Uterine smooth muscle cell (primary cell): Measurements from ENCODE around the gene MAPK8IP2. TPM values are rescaled to one million over a fixed set of nuclear protein-coding genes. Genes with fewer than 3 reads are reported as not detected.

Experiments
- total RNA-seq: library from RNA; depleted of rRNA; stranded (reverse); fragments of >200 nt; gene quantifications from 2 replicates; pipeline ENCODE4 v1.2.3, GENCODE V29; 2014

Gene MAPK8IP2
- 0.33 and 0.37 TPM in 2 replicates for total RNA-seq

GRCh38 chr22:50600538-50600937 lies at the start of gene MAPK8IP2:
MAPK8IP2 (plus strand) TSS chr22:50600793; CDS start chr22:50600819, 26 bp downstream.

GRCh38 chr22:50562523-50563412 lies 37.8 kb upstream of the MAPK8IP2 start, which contains the start of gene SYCE3:
SYCE3 (minus strand) TSS chr22:50562919; CDS start chr22:50556405, 6,514 bp downstream.

GRCh38 chr22:50577987-50578775 lies 22.4 kb upstream of the MAPK8IP2 start, which contains the start of gene CPT1B:
CPT1B (minus strand) TSS chr22:50578427; CDS start chr22:50577915, 512 bp downstream.

GRCh38 chr22:50582493-50583293 lies 17.9 kb upstream of the MAPK8IP2 start, which contains the start of gene CHKB:
CHKB (minus strand) TSS chr22:50582849; CDS start chr22:50582781, 68 bp downstream.

GRCh38 chr22:50627642-50628542 lies 27.3 kb downstream of the MAPK8IP2 start, which contains the start of gene ARSA:
ARSA (minus strand) TSS chr22:50628152; CDS start chr22:50627779, 373 bp downstream.

Other genes starting within 250 kb of the MAPK8IP2 start
- 83.4 and 118 TPM in 2 replicates for gene SBF1, start 125.8 kb upstream of the MAPK8IP2 start, total RNA-seq
- gene ADM2, start 119.2 kb upstream of the MAPK8IP2 start, total RNA-seq: 1.8 and 7.0 TPM in 2 replicates
- gene MIOX, start 113.9 kb upstream of the MAPK8IP2 start, total RNA-seq: not detected in 2 replicates
- gene LMF2, start 93.1 kb upstream of the MAPK8IP2 start, total RNA-seq: 48.0 and 51.4 TPM in 2 replicates
- 36.0 and 79.0 TPM in 2 replicates for gene NCAPH2, start 92.6 kb upstream of the MAPK8IP2 start, total RNA-seq
- 2.7 and 4.5 TPM in 2 replicates for gene SCO2, start 75.2 kb upstream of the MAPK8IP2 start, total RNA-seq
- 5.1 and 12.5 TPM in 2 replicates for gene TYMP, start 70.8 kb upstream of the MAPK8IP2 start, total RNA-seq
- gene KLHDC7B, start 54.9 kb upstream of the MAPK8IP2 start, total RNA-seq: 0.11 and 0.62 TPM in 2 replicates
- gene SYCE3, start 37.9 kb upstream of the MAPK8IP2 start, total RNA-seq: not detected in 2 replicates
- gene CPT1B, start 22.4 kb upstream of the MAPK8IP2 start, total RNA-seq: 0.44 and 1.7 TPM in 2 replicates
- gene CHKB, start 17.9 kb upstream of the MAPK8IP2 start, total RNA-seq: 19.5 and 27.2 TPM in 2 replicates
- 5.9 and 15.5 TPM in 2 replicates for gene ARSA, start 27.4 kb downstream of the MAPK8IP2 start, total RNA-seq
- 0.22 and 0.50 TPM in 2 replicates for gene SHANK3, start 72.0 kb downstream of the MAPK8IP2 start, total RNA-seq
- not detected in 2 replicates for gene ACR, start 137.4 kb downstream of the MAPK8IP2 start, total RNA-seq
- 7.6 and 8.7 TPM in 2 replicates for gene RABL2B, start 182.8 kb downstream of the MAPK8IP2 start, total RNA-seq